ENCODE measurements around the gene PPM1H. TPM values are rescaled to one million over a fixed set of nuclear protein-coding genes. Genes with fewer than 3 reads are reported as not detected.

The PPM1H gene
- total and polyA plus RNA-seq, 2 of the 8 experiments (the other 6 are each of a cell fraction or from before 2014, with no cell fraction given): 16.4 to 36.1 TPM

DNA sequence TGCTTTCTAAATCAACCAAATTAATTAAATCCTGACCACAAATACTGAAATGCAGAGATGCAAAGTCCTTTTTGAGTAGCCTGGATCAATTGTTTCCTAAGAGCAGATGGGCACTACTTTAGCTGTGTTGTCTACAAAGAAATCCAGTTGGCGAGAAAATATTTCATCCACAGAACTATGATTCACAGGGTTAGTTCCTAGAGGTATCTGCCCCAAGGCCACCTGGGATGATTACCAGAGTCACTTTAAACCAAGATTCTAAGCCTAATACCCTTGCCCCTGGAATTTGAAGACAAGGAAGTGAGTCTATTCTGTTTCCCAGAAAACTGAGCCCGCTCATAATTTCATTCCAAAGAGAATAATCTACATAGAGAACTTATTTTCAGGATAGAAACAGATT, 198.4 kb downstream of the PPM1H start (continued):
- TF ChIP-seq SAP30 (IDR thresholded peaks at IDR 0.05; ENCODE audit: insufficient read depth, insufficient replicate concordance, low read length): no peak
- no peak for TF ChIP-seq RNF2 (IDR thresholded peaks at IDR 0.05; ENCODE audit: borderline replicate concordance, low read depth, low read length, missing control alignments, poor library complexity, severe bottlenecking)
- TF ChIP-seq EZH2 (IDR thresholded peaks at IDR 0.05; ENCODE audit: low read depth, low read length, severe bottlenecking): no peak
- TF ChIP-seq KDM4A (IDR thresholded peaks at IDR 0.05; ENCODE audit: low read depth, low read length, severe bottlenecking): no peak
- TF ChIP-seq HDAC6 (IDR thresholded peaks at IDR 0.05; ENCODE audit: low read depth, low read length): no peak
